Activated T-cell treated with anti-CD3 and anti-CD28 coated beads for 4 hours (primary cell): Measurements from ENCODE around the gene GJB1.
"Not testable (repeated sequence)": the region's sequence is repeated elsewhere in the genome, so short reads cannot be mapped to it uniquely, and the experiment has no call there.

Experiments used
- DNase-seq: peaks from one replicate; pipeline ENCODE4 v3.0.0-alpha.2; 2020

GJB1 gene

DNA sequence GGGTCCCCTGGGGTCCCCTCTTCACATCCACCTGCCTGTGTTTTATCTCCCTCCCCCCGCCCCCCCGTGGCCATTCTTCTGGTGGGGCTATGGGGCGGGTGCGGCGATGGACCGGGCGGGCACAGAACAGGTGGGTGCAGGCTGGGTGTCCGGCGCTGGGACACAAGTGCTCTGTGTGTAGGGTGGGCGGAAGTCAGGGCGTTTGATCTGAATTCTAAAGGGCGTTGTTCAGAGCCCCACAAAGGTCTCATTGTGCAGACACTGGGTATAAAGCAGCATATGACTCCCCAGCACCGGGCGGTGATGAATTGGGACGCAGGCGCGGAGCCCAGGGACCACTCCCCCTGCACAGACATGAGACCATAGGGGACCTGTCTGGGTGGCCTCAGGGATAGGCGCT lies at the start of gene GJB1:
Gene GJB1, plus strand, starts transcription at position 296 of the 400 bp plus-strand sequence. CDS start 484 bp downstream, outside the sequence.
- DNase-seq: no peak

DNA sequence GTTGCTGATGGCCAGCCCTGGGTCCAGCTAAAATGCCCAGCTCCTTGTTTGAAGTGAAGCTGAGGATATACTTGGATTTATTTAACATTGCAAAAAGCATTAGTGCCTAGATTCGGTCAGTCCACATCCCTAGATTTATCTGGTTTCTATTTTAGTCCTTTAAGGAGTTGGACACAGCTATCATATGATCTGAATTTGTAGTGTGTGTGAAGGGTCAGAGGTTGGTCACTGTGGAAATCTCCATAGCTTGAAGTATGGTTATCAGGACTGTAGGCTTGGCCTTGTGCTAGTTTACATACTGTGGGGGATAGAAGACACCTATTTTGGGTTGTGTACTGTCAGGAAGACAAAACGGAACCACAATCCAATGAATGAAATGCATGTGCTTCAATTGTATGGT lies 49.6 kb upstream of the GJB1 start:
- no peak for DNase-seq

DNA sequence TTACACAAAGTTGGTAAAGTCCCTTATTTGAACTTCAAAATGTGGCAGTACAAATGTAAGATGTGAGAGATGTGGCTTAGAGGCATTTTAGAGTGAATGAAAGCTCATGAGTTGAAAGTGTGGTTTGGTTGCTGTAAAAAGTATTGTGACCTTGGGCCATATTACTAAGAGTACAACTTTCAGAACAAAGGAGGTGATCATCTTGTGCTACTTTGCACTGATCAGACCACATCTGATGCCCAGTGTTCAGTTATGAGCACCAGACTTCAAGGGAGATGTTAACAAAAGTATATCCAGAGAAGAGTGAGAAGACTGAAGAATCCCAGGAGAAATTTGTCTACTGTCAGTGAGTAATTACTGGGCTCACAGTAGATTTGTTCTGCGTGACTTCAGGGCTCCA lies 48.2 kb upstream of the GJB1 start:
- no peak for DNase-seq

DNA sequence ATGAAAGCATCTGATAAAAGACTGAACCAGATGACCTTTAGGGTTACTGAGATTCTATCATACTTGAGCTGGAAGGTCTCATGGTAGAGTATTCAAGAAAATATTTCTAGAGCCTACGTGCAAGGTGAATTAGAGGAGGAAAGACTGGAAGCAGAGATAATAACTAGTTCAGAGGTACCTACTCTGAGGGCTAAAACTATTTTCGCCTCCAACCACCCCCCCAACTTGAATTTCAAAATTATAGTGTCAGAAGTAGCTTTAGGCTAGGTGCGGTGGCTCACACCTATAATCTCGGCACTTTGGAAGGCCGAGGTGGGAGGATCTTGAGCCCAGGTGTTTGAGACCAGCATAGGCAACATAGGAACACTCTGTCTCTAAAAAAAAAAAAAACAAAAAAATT lies 47.5 kb upstream of the GJB1 start:
- DNase-seq: no peak

DNA sequence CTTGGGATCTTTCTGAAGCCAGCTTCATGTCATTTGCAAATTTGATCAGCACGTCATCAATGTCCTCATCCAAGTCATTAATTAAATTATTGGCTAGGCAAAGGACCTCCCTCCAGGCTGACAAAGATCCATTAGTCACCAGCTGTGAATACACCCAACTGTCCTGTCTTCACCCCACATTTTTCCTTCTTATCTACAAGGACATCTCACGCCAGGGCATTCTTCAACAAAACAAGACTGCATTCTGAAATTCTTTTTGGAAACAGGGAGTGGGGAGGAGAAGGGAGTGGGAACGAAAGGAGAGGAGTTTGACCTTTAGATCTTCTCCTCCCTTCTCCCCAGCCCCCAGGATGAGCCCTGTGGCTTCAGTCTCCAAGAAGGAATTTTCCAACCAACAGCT lies 45.7 kb upstream of the GJB1 start:
- DNase-seq: no peak

GRCh38 chrX:71178908-71179307 lies 44.1 kb upstream of the GJB1 start:
- DNase-seq: peak; percentile 23

GRCh38 chrX:71180579-71181265 lies 42.3 kb upstream of the GJB1 start:
- not testable (repeated sequence) for DNase-seq

- DNase-seq: peak; percentile 11
These were observed 41.5 kb upstream of the GJB1 start for GRCh38 chrX:71181558-71181909.

DNA sequence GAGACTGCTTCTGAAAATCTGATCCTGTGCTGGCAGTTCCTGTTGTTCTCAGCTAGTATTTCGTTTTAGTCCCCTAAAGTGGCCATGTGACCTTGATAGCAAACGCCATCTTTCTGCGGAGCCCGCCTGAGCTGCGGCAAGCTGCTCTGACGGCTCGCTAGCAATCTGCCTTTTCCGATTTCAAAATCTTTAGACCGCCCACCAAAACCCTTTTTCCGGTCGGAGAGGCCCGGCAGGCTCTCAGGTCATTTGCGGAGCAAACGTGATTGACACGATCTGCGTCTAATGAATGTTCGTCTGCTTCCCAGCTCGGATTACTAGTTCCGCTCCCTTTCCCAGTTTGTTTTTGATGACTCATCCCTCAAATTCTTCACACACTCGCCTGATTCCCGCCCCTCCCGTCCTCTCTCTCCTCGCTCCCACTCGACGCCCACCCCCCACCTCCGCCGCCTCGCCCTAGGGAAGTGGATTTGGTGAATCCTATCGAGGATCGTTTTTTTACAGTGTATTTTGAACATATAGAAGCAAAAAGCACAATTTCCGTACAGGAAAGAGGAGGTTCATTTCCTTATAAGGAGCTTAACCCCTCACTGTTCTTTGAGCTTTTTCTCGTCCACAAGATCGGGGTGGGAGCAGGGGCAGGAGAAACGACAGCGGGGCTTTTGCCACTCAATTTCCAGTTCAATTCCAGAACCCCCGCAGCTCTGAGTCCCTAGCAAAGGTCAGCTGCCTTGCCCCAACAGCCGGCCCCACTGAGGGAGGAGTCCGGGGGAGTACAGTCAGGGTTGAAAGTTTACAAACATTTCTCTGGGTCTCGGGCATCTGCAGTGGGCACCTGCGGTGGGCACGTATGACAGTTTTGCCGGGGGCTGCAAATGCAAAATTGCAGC lies 40.9 kb upstream of the GJB1 start:
- peak; percentile 61 for DNase-seq

- DNase-seq: no peak
These were observed 40.2 kb upstream of the GJB1 start for GRCh38 chrX:71182871-71183270.

DNA sequence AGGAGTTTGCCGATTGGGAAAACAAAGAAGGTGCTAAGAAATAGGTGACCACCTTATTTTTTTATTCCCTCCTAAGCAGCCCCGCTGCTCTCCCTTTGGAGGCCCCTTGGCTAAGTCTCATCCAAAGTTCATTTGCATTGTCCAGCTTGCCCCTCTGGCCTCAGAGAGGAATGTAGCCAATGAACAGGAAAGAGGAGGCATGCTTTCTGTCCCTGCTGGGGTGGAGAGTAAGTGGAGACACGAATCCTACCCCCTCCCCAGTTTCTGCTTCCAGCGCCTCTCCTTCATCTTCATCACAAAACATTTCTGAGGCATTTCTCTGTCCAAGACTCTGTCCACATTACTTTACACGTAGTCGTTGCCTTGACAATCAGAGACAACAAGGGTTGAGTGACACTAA lies 39.7 kb upstream of the GJB1 start:
- no peak for DNase-seq

DNA sequence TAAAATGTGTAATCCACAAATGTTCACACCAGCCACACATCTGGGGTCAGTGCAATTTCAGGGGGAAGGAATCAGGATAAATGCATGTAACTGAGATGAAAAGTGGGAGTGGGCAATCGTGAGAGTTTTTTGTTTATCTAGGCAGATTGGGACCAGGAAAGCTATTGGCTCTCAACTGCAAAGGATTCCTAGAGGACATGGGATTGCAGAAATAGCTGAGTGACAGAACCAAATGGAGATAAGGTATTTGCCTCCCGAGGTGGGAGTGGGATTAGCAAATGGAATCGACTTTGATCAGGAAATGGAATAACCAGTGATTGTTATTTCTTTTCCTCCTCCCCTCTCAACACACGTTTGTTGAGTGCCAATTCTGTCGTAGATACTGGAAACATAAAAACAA lies 38.9 kb upstream of the GJB1 start:
- DNase-seq: no peak

DNA sequence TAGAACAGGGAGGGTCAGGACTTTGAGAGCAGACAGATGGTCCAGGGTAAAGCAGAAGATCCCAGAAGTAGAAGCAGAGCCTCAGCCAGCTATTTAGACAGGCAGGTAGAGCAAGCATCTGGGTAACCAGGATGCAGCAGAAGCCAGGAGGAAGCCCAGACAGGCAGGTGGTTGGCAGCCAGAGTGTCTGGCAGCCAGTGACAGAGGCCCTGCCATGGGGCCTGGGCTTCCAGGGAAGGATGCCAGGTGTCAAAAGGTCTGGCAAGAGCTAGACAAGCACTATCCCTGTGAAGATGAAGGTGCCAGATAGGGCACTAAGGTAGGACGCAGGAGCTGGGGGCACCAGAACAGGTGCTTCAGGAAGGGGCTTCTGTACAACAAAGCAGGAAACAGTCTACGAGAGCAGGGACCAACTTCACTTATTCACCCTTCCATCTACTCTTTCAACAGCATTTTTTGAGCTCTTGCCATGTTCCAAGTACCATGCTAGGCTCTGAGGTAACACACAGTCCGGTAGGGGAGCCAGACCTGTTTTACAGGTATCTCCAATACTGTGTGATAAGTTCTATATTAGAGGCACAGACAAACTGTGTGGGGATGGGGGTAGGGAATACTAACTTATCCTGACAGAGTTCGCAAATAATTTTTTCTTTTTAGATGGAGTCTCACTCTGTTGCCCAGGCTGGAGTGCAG lies 38.1 kb upstream of the GJB1 start:
- no peak for DNase-seq

DNA sequence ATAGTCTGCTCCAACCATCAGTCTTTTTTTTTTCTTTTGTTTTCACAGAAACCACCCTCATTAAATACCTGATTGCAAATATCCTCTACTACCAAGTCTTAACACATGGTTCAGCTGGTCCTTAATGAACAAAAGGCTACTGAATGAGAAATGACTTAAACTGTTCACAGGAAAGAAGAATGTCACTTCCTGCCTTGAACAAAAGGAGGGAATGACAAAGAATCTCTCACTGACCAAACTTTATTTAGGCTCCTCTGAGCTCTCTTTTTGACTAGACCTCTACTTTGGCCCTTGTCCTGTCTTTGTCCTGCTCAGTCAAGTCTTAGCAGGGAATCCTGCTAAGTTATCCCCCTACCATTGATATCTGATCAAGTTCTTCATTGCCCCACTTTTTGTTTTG lies 31.8 kb upstream of the GJB1 start:
- no peak for DNase-seq

DNA sequence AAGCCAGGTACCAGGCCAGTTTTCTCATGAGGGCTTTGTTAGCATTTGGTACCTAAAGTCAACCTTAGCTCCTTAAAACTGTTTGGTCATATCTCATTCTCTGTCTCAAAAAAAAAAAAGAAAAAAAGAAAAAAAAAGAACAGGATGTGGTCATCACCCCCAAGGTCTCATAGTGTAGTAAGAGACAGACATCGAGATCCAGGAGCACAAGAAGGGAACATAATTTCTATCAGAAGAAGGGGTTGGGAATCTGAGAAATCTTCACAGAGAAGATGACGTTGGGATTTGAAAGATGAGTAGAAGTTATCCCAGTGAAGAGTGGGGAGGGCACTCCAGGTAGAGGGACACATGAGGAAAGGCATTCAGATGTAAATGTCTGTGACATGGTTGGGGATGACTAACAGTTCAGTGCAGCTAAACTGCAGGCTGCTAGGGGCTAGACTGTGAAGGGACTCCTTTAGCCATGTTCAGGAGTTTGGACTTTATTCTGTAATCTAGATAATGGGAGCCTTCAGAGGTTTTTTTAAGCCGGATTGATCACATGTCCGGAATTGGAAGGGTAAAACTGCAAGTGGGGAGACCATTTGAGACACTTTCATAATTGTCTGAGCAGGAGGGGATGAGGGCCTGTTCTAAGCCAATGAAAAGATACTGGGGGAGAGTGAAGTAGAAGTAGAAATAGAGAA lies 26.9 kb upstream of the GJB1 start:
- no peak for DNase-seq

DNA sequence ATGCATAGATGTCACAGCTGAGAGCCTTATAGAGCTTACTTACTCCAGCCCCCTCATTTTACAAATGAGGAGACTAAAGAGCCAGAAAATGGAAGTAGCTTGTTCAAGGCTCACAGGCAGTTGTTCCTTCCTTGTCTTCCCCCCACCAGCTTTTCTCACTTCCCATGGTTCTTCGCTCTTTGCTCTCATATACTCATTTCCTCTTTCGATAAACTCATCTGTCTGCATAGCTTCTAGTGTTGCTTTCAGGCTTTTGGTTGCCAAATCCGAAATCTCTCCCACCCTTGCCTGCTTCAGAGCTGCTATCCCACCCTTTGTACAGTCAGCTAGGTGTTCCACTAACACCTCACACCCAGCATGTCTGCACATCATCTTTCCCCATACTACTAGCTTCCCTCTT lies 25.0 kb upstream of the GJB1 start:
- DNase-seq: no peak

DNA sequence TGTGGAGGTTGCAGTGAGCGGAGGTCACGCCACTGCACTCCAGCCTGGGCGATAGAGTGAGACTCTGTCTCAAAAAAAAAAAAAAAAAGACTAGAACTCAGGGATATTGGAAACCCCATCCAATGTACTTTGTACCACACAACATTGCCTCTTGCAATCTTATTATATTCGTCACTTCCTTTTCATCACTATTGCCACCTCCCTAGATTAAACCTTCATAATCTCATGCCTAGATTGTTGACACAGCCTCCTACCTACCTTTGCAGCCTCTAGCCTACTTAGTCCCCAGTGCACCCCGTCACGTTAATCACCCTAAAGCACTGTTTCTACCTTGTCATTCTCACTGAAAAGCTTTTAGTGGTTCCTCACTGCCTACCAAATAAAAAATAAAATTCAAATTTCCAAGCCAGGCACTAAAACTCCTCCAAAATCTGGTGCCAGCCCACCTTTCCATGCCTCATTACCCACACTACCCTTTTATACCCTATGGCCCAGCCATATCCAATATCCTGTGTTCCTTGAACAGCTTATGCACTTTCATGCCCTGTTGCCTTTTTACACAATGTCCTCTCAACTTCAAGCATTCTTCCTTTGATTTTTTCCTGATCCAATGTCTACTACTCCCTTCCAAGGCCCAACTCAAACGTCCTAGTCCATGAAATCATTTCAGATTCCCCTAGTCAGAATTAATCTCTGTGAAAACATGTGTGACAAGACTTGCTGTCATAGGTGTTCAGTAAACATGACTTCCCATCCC lies 23.6 kb upstream of the GJB1 start:
- no peak for DNase-seq

- DNase-seq: no peak
These were observed 12.2 kb upstream of the GJB1 start for GRCh38 chrX:71210816-71211215.

DNA sequence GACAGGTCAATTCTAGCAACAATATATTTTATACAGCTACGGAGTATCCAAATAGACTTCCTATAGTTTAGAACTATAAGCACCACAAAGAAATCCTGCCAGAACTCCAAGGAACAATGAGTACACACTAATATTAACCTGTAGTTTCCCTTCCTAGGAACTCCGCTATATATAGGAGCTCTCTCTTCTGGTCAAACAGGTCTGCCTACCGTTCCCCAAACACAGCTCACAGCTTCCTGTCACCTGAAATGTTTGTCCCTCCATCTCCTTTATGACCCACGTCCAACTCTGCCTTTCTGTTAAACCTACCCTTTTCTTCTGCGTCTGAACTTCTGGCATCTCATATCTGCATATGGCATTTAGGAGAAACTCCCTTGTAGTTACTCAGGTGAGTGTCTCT lies 10.5 kb upstream of the GJB1 start:
- DNase-seq: no peak

GRCh38 chrX:71214152-71214551 lies 8.9 kb upstream of the GJB1 start:
- no peak for DNase-seq

- no peak for DNase-seq
These were observed 8.3 kb upstream of the GJB1 start for GRCh38 chrX:71214604-71215337.
